ENCODE results near the gene RAP1A. TPM values are rescaled to one million over a fixed set of nuclear protein-coding genes. Genes with fewer than 3 reads are reported as not detected.

Gene RAP1A
- total RNA-seq, 1 experiment from 2014 or later, result 26.7 TPM

GRCh38 chr1:111621050-111621449 lies 1.5 kb downstream of the RAP1A start:
- peaks cover 9% of the 10 kb centered on the region for H3K23me2 ChIP-seq (ENCODE audit: insufficient read length, low read depth, low read length, poor library complexity, severe bottlenecking)
- no peaks in the 10 kb centered on the region for H3K79me1 ChIP-seq (ENCODE audit: insufficient read depth, low read depth, low read length, poor library complexity, severe bottlenecking)
- no peaks in the 10 kb centered on the region for H4K20me1 ChIP-seq (ENCODE audit: control insufficient read depth, insufficient read depth, insufficient read length)
- H3K9ac ChIP-seq (ENCODE audit: extremely low read depth, insufficient read length, low read length), result no peak overlapping the region
- H3K4ac ChIP-seq (ENCODE audit: low read depth, low read length), result no peak overlapping the region
- H3K27me3 ChIP-seq (ENCODE audit: insufficient read depth, low read length), result no peaks in the 10 kb centered on the region
- peaks cover 6% of the 10 kb centered on the region; the same call in 1 of the 2 replicates for H3K79me2 ChIP-seq (ENCODE audit: insufficient read depth, low read length)
- no peak overlapping the region for H3K27ac ChIP-seq (ENCODE audit: insufficient read length, low read depth, low read length)
- H3K4me2 ChIP-seq (ENCODE audit: insufficient read depth, insufficient read length, low read length), result peak overlapping the region; percentile 90
- H2BK5ac ChIP-seq (ENCODE audit: insufficient read length, low read length), result no peak overlapping the region
- no peak overlapping the region for H2BK15ac ChIP-seq (ENCODE audit: low read depth, low read length)
- H2AK5ac ChIP-seq (ENCODE audit: insufficient read length, low read length), result no peak overlapping the region
- H4K8ac ChIP-seq (replicated peaks; ENCODE audit: insufficient read length, low read depth, low read length), result no peak overlapping the region
- no peak overlapping the region for H3K23ac ChIP-seq (ENCODE audit: insufficient read length, low read depth, low read length)
- H3K4me1 ChIP-seq (ENCODE audit: insufficient read depth, low read length), result no peaks in the 10 kb centered on the region
- no peaks in the 10 kb centered on the region for H3K36me3 Mint-ChIP-seq (ENCODE audit: insufficient read depth in 1 of 3, low read depth in 3 of 3)
- no peak overlapping the region for H3K27ac Mint-ChIP-seq
- H2BK120ac ChIP-seq (ENCODE audit: low read depth, low read length, poor library complexity, severe bottlenecking), result no peak overlapping the region
- no peak overlapping the region for H3T11ph ChIP-seq (ENCODE audit: low read length)
- no peaks in the 10 kb centered on the region; the same call in 1 of the 2 replicates for H3K27me3 Mint-ChIP-seq (ENCODE audit: low read depth)
- no peaks in the 10 kb centered on the region for H3K9me3 ChIP-seq (ENCODE audit: control insufficient read depth, low read depth, low read length)
- H4K91ac ChIP-seq (ENCODE audit: insufficient read length, low read depth, low read length), result no peak overlapping the region
- peaks cover 21 to 23% of the 10 kb centered on the region in 2 experiments for H3K4me1 Mint-ChIP-seq
- no peak for TF ChIP-seq CTCF (conservative IDR thresholded peaks at IDR 0.05)
- WGBS (ENCODE audit: extremely low coverage, insufficient read length, low lambda C conversion rate), result no CpG with 5 or more reads among the region's 4 CpGs
- no peak overlapping the region for H2BK12ac ChIP-seq (ENCODE audit: insufficient read length, low read depth, low read length)
- no peak overlapping the region for H2BK20ac ChIP-seq (ENCODE audit: low read depth, low read length, poor library complexity, severe bottlenecking)
- peak overlapping the region; percentile 76 to 86 for H3K4me3 Mint-ChIP-seq
- no peak overlapping the region for H2AFZ ChIP-seq (ENCODE audit: low read length)
- no peaks in the 10 kb centered on the region for H3K9me3 Mint-ChIP-seq
- no peak overlapping the region for H3K18ac ChIP-seq (ENCODE audit: insufficient read length, low read depth, low read length)
- H3K56ac ChIP-seq (ENCODE audit: insufficient read length, low read depth, low read length), result no peak overlapping the region
- DNase-seq, result no peak
- no peak overlapping the region for H3K14ac ChIP-seq (ENCODE audit: insufficient read depth, low read length)
- no peak overlapping the region for H4K5ac ChIP-seq (ENCODE audit: insufficient read length, low read depth, low read length)
